HG02840 (cell line): ENCODE measurements around the gene SPEG.
"Not testable (repeated sequence)": the region's sequence is repeated elsewhere in the genome, so short reads cannot be mapped to it uniquely, and the experiment has no call there.

Experiments used
- ATAC-seq: cut with Tn5 transposase; IDR thresholded peaks from one replicate; pipeline ENCODE4 v1.9.1; 2021; ENCODE audit warnings: mild to moderate bottlenecking, moderate library complexity, moderate number of reproducible peaks; ENCODE audit not compliant: unreplicated experiment, low FRiP score

SPEG gene

GRCh38 chr2:219404291-219404910, 30.2 kb upstream of the SPEG start:
- ATAC-seq: no peak

- ATAC-seq: no peak
These were observed 29.7 kb upstream of the SPEG start for GRCh38 chr2:219404954-219405353.

- no peak for ATAC-seq
These were observed 29.2 kb upstream of the SPEG start for GRCh38 chr2:219405451-219405850.

GRCh38 chr2:219405958-219406860, 28.4 kb upstream of the SPEG start:
- ATAC-seq: no peak

- ATAC-seq: no peak
These were observed 27.8 kb upstream of the SPEG start for GRCh38 chr2:219406861-219407230.

- ATAC-seq: not testable (repeated sequence)
These were observed 27.3 kb upstream of the SPEG start for GRCh38 chr2:219407343-219407742.

- ATAC-seq: no peak
These were observed 26.4 kb upstream of the SPEG start for GRCh38 chr2:219408204-219408603.

GRCh38 chr2:219408631-219409030, 26.0 kb upstream of the SPEG start:
- no peak for ATAC-seq

GRCh38 chr2:219409619-219410018, 25.0 kb upstream of the SPEG start:
- no peak for ATAC-seq

GRCh38 chr2:219410390-219410789, 24.3 kb upstream of the SPEG start:
- no peak for ATAC-seq

- no peak for ATAC-seq
These were observed 19.8 kb upstream of the SPEG start for GRCh38 chr2:219414857-219415256.

- no peak for ATAC-seq
These were observed 18.9 kb upstream of the SPEG start for GRCh38 chr2:219415580-219416234.

- no peak for ATAC-seq
These were observed 18.4 kb upstream of the SPEG start for GRCh38 chr2:219416235-219416602.

- no peak for ATAC-seq
These were observed 17.7 kb upstream of the SPEG start for GRCh38 chr2:219416938-219417337.

GRCh38 chr2:219417374-219417773, 17.3 kb upstream of the SPEG start:
- ATAC-seq: no peak

- ATAC-seq: no peak
These were observed 16.3 kb upstream of the SPEG start, which contains the start of gene DES for GRCh38 chr2:219418155-219419011. DES (plus strand) TSS chr2:219418377; CDS start chr2:219418463, 86 bp downstream.

GRCh38 chr2:219419012-219419324, 15.7 kb upstream of the SPEG start:
- no peak for ATAC-seq

GRCh38 chr2:219419331-219420197, 15.1 kb upstream of the SPEG start:
- no peak for ATAC-seq

- no peak for ATAC-seq
These were observed 14.0 kb upstream of the SPEG start for GRCh38 chr2:219420687-219421086.

- no peak for ATAC-seq
These were observed 13.3 kb upstream of the SPEG start for GRCh38 chr2:219421323-219421722.
